CD14-positive monocyte (primary cell): ENCODE measurements around the gene CYP27B1. TPM values are rescaled to one million over a fixed set of nuclear protein-coding genes. Genes with fewer than 3 reads are reported as not detected.

Experiments
- DNase-seq, 3 donors: peaks; one replicate each; pipeline ENCODE4 v3.0.0-alpha.2; 2011 to 2022
- H2AFZ ChIP-seq: 2 replicates; pipeline ENCODE4 v1.6.0; 2012; ENCODE audit warnings: mild to moderate bottlenecking, low read depth, low read length, inconsistent platforms; ENCODE audit not compliant: insufficient read depth, poor library complexity, severe bottlenecking
- H3K27ac ChIP-seq, 2 donors: 1 replicate in 1 of 2; 2 replicates in 1 of 2; pipeline ENCODE4 v1.5.1; 2012 to 2013; ENCODE audit warnings: low read length in 2 of 2, control low read depth in 1 of 2, inconsistent platforms in 1 of 2, low read depth in 1 of 2, mild to moderate bottlenecking in 1 of 2
- H3K27me3 ChIP-seq, 2 donors: one replicate each; pipeline versions ENCODE4 v1.6.0 to v1.6.1; 2011 to 2013; ENCODE audit warnings: low read length in 2 of 2; ENCODE audit not compliant: control insufficient read depth in 2 of 2, insufficient read depth in 2 of 2
- H3K36me3 ChIP-seq, 2 donors: replicated peaks in 1 of 2; 1 replicate in 1 of 2; 2 replicates in 1 of 2; pipeline versions ENCODE4 v1.5.1 to v1.6.1; 2012 to 2013; ENCODE audit warnings: low read length in 2 of 2, control low read depth in 1 of 2, inconsistent platforms in 1 of 2, mild to moderate bottlenecking in 1 of 2; ENCODE audit not compliant: insufficient read depth in 2 of 2, control insufficient read depth in 1 of 2
- H3K4me1 ChIP-seq, 2 donors: 1 replicate in 1 of 2; 2 replicates in 1 of 2; pipeline versions ENCODE4 v1.5.1 to v1.6.1; 2012 to 2013; ENCODE audit warnings: low read length in 2 of 2, control low read depth in 1 of 2, inconsistent platforms in 1 of 2, mild to moderate bottlenecking in 1 of 2, moderate library complexity in 1 of 2; ENCODE audit not compliant: insufficient read depth in 2 of 2, control insufficient read depth in 1 of 2
- H3K4me2 ChIP-seq: replicated peaks from 2 replicates; pipeline ENCODE3; 2012; ENCODE audit warnings: low read length, moderate library complexity, mild to moderate bottlenecking; ENCODE audit not compliant: poor library complexity, severe bottlenecking; ENCODE audit errors: extremely low read depth
- H3K4me3 ChIP-seq, 3 experiments: fragments of 200-600 bp in 1 of 3; sonication (generic) in 1 of 3; replicated peaks in 1 of 3; 1 replicate in 2 of 3; 2 replicates in 1 of 3; pipeline ENCODE4 v1.5.1; 2011 to 2013; ENCODE audit warnings: low read length in 3 of 3, mild to moderate bottlenecking in 3 of 3, control low read depth in 2 of 3, low read depth in 2 of 3, inconsistent platforms in 1 of 3, moderate library complexity in 1 of 3
- H3K79me2 ChIP-seq: 2 replicates; pipeline ENCODE4 v1.6.0; 2012; ENCODE audit warnings: mild to moderate bottlenecking, control low read depth, inconsistent platforms, low read length, moderate library complexity; ENCODE audit not compliant: insufficient read depth
- H3K9ac ChIP-seq: 2 replicates; pipeline ENCODE4 v1.6.0; 2017; ENCODE audit warnings: low read length, mild to moderate bottlenecking; ENCODE audit not compliant: insufficient read depth, poor library complexity, severe bottlenecking
- H3K9me3 ChIP-seq, 2 donors: replicated peaks in 1 of 2; 1 replicate in 1 of 2; 2 replicates in 1 of 2; pipeline versions ENCODE4 v1.5.1 to v1.6.1; 2012 to 2013; ENCODE audit warnings: low read length in 2 of 2, control low read depth in 1 of 2; ENCODE audit not compliant: control insufficient read depth in 1 of 2, insufficient read depth in 1 of 2
- H4K20me1 ChIP-seq: 2 replicates; pipeline ENCODE4 v1.6.0; 2012; ENCODE audit warnings: mild to moderate bottlenecking, low read length, control low read depth, moderate library complexity; ENCODE audit not compliant: insufficient read depth
- H3K27ac Mint-ChIP-seq, 7 donors: one replicate each; pipeline ENCODE4 v1.8.0; 2020; ENCODE audit warnings: mild to moderate bottlenecking in 7 of 7, mixed read lengths in 7 of 7, moderate library complexity in 6 of 7, inconsistent platforms in 2 of 7
- H3K27me3 Mint-ChIP-seq, 3 donors: one replicate each; pipeline ENCODE4 v1.8.0; 2021 to 2022; ENCODE audit warnings: low read depth in 3 of 3, mild to moderate bottlenecking in 3 of 3, mixed read lengths in 3 of 3, moderate library complexity in 3 of 3, inconsistent platforms in 1 of 3
- H3K36me3 Mint-ChIP-seq, 2 donors: one replicate each; pipeline ENCODE4 v1.8.0; 2020; ENCODE audit warnings: mixed read lengths in 2 of 2, inconsistent platforms in 1 of 2, mild to moderate bottlenecking in 1 of 2
- H3K4me1 Mint-ChIP-seq: one replicate; pipeline ENCODE4 v1.8.0; 2020; ENCODE audit warnings: mild to moderate bottlenecking, mixed read lengths
- H3K4me3 Mint-ChIP-seq, 2 donors: one replicate each; pipeline ENCODE4 v1.8.0; 2020; ENCODE audit warnings: mild to moderate bottlenecking in 2 of 2, mixed read lengths in 2 of 2, moderate library complexity in 1 of 2
- H3K9me3 Mint-ChIP-seq, 7 donors: one replicate each; pipeline ENCODE4 v1.8.0; 2020 to 2022; ENCODE audit warnings: mixed read lengths in 7 of 7, mild to moderate bottlenecking in 6 of 7, moderate library complexity in 6 of 7, inconsistent platforms in 2 of 7
- WGBS: methylation state at CpG from one replicate; pipeline ENCODE4 v1.1.5; 2013; ENCODE audit warnings: missing lambda C conversion rate; ENCODE audit not compliant: insufficient coverage; 5-methylcytosine and 5-hydroxymethylcytosine counted together
- intact Hi-C, 2 donors: fragments of 100-400 bp; cut with micrococcal nuclease; formaldehyde crosslinking; loops; one replicate each; pipeline versions ENCODE4 v1.15.0 to v1.15.1; 2023
- polyA plus RNA-seq, 3 donors: library from polyadenylated mRNA; depleted of rRNA in 1 of 3; unstranded in 2 of 3; stranded (reverse) in 1 of 3; fragments of 300-500 nt in 2 of 3; fragments of >200 nt in 1 of 3; fragmentation: Illumina TruSeq in 2 of 3; gene quantifications; 1 replicate in 2 of 3; 2 replicates in 1 of 3; pipeline ENCODE4 v1.2.3, GENCODE V29; 2012 to 2021
- TF ChIP-seq, protein P1 (sequence below): fragments of 200-600 bp; IDR thresholded peaks from one replicate; pipeline ENCODE4 v1.8.0; 2022; ENCODE audit warnings: antibody characterized with exemption, mild to moderate bottlenecking

The CYP27B1 gene
- polyA plus RNA-seq, 3 donors, result 0.81 TPM; not detected in 2

DNA sequence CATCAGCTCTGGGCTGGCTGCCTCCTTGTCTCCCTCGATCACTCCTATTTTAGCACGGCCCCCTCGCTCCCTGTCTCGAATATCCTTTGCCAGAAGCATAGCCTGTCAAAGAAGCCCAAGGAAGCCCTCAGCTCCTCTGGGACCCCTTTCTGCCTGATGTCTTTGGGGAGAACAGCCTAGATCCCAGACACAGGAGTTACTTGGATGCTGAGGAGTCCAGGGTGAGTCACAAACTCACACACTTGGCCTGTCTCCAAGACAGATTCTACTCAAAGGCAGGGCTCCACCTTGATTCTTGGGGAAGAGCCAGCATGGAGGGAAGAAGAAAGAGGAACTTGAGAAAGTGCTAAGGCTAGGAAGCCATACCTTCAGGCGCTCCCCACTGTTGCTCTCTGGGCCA, 43.6 kb upstream of the CYP27B1 start:
- Histone ChIP-seq H3K4me2 (no peak overlapping the region), H3K27ac (no peak overlapping the region), H3K36me3 (peaks cover 18 to 38% of the 10 kb centered on the region in 2 donors), H3K79me2 (no peaks in the 10 kb centered on the region), H3K4me3 (no peak overlapping the region), H3K4me1 (peaks cover 6 to 7% of the 10 kb centered on the region in 2 donors), H3K9me3 (no peaks in the 10 kb centered on the region), H3K27me3 (no peaks in the 10 kb centered on the region), H4K20me1 (peaks cover under 1% of the 10 kb centered on the region), H2AFZ (no peak overlapping the region), H3K9ac (no peak overlapping the region)
- intact Hi-C loops, result no loop called here
- Mint-ChIP-seq H3K9me3 (peaks cover 0 to 5% (median 0%) of the 10 kb centered on the region in 7 donors), H3K4me1 (peaks cover 9% of the 10 kb centered on the region), H3K36me3 (peaks cover 21 to 34% of the 10 kb centered on the region in 2 donors), H3K4me3 (no peak overlapping the region), H3K27me3 (peaks cover 0 to 5% (median 2%) of the 10 kb centered on the region in 3 donors), H3K27ac (no peak overlapping the region)
- WGBS, result 96% methylated on average over 4 of the region's 5 CpGs
- DNase-seq, result peak in 1 of 3 donors; percentile 15
- TF ChIP-seq, protein P1, sequence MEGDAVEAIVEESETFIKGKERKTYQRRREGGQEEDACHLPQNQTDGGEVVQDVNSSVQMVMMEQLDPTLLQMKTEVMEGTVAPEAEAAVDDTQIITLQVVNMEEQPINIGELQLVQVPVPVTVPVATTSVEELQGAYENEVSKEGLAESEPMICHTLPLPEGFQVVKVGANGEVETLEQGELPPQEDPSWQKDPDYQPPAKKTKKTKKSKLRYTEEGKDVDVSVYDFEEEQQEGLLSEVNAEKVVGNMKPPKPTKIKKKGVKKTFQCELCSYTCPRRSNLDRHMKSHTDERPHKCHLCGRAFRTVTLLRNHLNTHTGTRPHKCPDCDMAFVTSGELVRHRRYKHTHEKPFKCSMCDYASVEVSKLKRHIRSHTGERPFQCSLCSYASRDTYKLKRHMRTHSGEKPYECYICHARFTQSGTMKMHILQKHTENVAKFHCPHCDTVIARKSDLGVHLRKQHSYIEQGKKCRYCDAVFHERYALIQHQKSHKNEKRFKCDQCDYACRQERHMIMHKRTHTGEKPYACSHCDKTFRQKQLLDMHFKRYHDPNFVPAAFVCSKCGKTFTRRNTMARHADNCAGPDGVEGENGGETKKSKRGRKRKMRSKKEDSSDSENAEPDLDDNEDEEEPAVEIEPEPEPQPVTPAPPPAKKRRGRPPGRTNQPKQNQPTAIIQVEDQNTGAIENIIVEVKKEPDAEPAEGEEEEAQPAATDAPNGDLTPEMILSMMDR, result no peak

DNA sequence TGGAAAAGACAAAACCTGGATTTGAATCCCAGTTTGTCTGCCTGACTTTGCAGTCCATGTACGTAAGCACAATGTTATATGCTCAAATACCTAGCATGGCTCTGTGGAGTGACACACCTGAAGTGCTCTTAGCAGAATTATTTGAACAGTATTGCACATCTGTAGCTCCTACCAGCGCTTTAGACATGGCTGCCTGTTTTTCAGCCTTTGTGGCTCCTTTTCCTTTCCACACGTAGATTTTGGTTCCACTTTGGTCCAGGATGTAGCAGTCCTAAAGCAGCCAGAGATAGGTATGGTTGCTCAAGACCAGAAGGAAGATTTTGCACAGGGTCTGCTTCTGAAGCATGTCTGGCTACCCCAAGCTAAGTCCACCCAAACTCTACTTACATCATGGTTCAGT, 42.5 kb upstream of the CYP27B1 start:
- no peak overlapping the region for H3K4me3 Mint-ChIP-seq
- H3K27ac ChIP-seq, result no peak overlapping the region
- H3K79me2 ChIP-seq, result no peaks in the 10 kb centered on the region
- H3K27ac Mint-ChIP-seq, result no peak overlapping the region
- H3K9ac ChIP-seq, result no peak overlapping the region
- H3K36me3 Mint-ChIP-seq, result peaks cover 21 to 36% of the 10 kb centered on the region in 2 donors
- TF ChIP-seq, protein P1, result no peak
- H3K27me3 Mint-ChIP-seq, result peaks cover 0 to 5% (median 2%) of the 10 kb centered on the region in 3 donors
- peaks cover 0 to 5% (median 0%) of the 10 kb centered on the region in 7 donors for H3K9me3 Mint-ChIP-seq
- no peaks in the 10 kb centered on the region for H3K27me3 ChIP-seq
- WGBS, result 100% methylated on average over 3 of the region's 3 CpGs
- H3K4me1 ChIP-seq, result peaks cover 6 to 7% of the 10 kb centered on the region in 2 donors
- intact Hi-C loops, result no loop called here
- peaks cover 9% of the 10 kb centered on the region for H3K4me1 Mint-ChIP-seq
- no peak overlapping the region for H3K4me3 ChIP-seq
- no peak for DNase-seq
- H4K20me1 ChIP-seq, result no peaks in the 10 kb centered on the region
- peaks cover 18 to 39% of the 10 kb centered on the region in 2 donors for H3K36me3 ChIP-seq
- H2AFZ ChIP-seq, result no peak overlapping the region
- H3K9me3 ChIP-seq, result no peaks in the 10 kb centered on the region
- H3K4me2 ChIP-seq, result no peak overlapping the region
